HG02884 (cell line): ENCODE results near the gene C11orf71.

Experiments used
- ATAC-seq: cut with Tn5 transposase; IDR thresholded peaks from one replicate; pipeline ENCODE4 v1.9.1; 2021; ENCODE audit warnings: mild to moderate bottlenecking, moderate library complexity; ENCODE audit not compliant: unreplicated experiment

C11orf71 gene, protein sequence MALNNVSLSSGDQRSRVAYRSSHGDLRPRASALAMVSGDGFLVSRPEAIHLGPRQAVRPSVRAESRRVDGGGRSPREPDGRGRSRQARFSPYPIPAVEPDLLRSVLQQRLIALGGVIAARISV

GRCh38 chr11:114400216-114400914, at the start of gene C11orf71, which contains the start of gene RBM7:
TSS of gene C11orf71 (minus strand) at chr11:114400511. CDS start at chr11:114400331, 180 bp downstream.
TSS of gene RBM7 (plus strand) at chr11:114400666. CDS start at chr11:114400672, 6 bp downstream.
- peak; percentile 92 for ATAC-seq

- ATAC-seq: no peak
These were observed 49.5 kb upstream of the C11orf71 start for GRCh38 chr11:114449845-114450244.

- no peak for ATAC-seq
These were observed 48.6 kb upstream of the C11orf71 start for GRCh38 chr11:114448749-114449482.

- no peak for ATAC-seq
These were observed 47.6 kb upstream of the C11orf71 start for GRCh38 chr11:114447892-114448291.

- ATAC-seq: no peak
These were observed 47.1 kb upstream of the C11orf71 start for GRCh38 chr11:114447444-114447843.

DNA sequence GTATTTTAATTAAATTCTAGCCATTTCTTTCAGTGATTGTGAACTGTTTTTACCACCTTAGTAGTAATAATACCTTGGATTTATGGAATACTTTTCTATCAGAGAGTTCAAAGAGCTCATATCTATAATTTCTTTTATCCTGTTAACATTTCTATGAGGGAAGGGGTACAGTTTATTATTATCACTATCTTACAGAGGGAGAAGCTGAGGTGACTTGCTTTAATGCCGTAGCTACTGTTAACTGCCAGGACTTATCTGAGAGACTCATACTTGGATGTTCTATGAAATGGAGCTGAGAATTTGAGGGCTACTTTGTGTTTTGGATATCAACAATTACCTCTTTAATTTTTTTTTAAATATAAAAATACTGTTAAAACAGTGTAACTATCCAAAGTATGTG, 42.2 kb upstream of the C11orf71 start:
- no peak for ATAC-seq

GRCh38 chr11:114441921-114442320, 41.6 kb upstream of the C11orf71 start:
- ATAC-seq: no peak

GRCh38 chr11:114440971-114441763, 40.9 kb upstream of the C11orf71 start:
- ATAC-seq: no peak

DNA sequence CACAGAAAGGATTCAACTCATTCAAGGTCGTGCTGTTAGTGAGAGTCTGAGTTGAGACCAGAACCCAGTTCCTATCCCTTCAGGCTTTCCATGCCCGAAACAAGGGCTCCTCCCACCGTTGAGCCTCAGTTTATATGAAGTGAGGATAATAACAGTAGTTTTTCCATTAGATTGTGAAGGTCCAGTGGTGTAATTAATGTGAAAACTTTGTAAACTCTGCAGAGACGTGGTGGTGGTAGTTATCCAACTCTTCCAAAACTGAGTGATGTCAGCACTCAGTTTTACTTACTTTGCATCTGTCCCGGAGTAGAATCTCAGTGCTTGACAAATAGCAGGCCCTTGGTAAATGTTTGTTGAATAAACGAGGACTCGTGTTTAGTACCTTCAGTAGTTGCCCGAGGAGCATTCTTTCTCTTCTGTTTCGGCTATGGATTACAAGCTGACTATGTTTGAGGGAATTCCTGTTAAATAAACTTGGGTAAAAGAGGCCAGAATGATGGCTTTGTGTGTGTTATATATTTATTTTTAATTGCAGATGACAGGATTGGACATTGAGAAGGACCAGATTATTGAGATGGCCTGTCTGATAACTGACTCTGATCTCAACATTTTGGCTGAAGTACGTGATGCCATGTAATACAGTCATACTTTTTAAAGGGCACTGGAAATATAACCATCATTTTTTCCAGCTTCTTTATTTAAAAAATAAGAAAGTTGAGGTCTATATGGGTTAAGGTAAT, 40.0 kb upstream of the C11orf71 start:
- no peak for ATAC-seq

GRCh38 chr11:114439229-114440120, 39.2 kb upstream of the C11orf71 start, which contains the start of gene REXO2:
TSS of gene REXO2 (plus strand) at chr11:114439467. CDS start at chr11:114439529, 62 bp downstream.
- peak; percentile 99 for ATAC-seq

GRCh38 chr11:114438303-114438702, 38.0 kb upstream of the C11orf71 start:
- no peak for ATAC-seq

- no peak for ATAC-seq
These were observed 33.1 kb upstream of the C11orf71 start for GRCh38 chr11:114433376-114433775.

DNA sequence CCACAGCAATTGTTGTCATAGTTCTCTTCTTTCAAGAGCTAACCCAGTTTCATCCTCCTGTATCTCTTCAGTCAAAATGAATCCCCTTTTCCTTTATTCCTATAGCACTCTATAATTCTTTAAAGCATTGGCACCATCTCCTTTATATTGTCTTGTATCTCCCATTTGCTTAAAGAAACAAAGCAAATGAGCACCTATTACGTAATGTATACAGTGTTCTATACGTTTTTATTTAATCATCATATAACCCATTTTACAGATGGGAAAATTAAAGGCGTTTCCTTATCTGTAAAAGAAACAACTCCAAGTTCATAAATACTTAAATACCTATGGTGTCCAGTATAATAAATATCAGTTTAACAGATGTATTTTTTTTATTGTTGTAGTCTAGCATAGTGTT, 32.6 kb upstream of the C11orf71 start:
- no peak for ATAC-seq

DNA sequence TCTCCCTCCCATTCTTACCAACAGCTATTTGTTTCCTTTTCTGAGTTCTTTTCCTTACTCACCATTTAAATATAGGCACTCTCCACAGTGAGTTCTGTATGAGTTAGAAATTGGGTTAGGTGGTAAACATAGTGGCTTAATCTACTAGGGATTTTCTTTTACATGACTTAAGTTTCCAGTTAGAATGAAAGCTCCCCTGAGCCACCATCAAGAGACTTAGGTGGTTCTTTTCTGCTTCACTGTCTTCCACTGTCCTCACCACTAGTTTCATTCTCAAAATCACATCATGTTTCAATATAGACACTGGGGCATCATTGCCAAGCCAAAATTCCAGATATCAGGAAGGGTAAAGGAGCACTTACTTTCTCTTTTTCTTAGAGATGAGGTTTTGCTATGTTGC, 30.0 kb upstream of the C11orf71 start:
- no peak for ATAC-seq

- no peak for ATAC-seq
These were observed 26.0 kb upstream of the C11orf71 start for GRCh38 chr11:114426280-114426679.

- no peak for ATAC-seq
These were observed 16.2 kb upstream of the C11orf71 start for GRCh38 chr11:114416441-114416961.

GRCh38 chr11:114413958-114414357, 13.6 kb upstream of the C11orf71 start:
- no peak for ATAC-seq

- no peak for ATAC-seq
These were observed 12.6 kb upstream of the C11orf71 start for GRCh38 chr11:114412946-114413345.

- ATAC-seq: no peak
These were observed 1.0 kb upstream of the C11orf71 start for GRCh38 chr11:114401311-114401710.
